Activated gamma-delta T cell (primary cell): Measurements from ENCODE around the gene SPTLC2.

Experiments
- DNase-seq: peaks from one replicate; lab custom pipeline; 2025; lab: John Stamatoyannopoulos, UW

The SPTLC2 gene

DNA sequence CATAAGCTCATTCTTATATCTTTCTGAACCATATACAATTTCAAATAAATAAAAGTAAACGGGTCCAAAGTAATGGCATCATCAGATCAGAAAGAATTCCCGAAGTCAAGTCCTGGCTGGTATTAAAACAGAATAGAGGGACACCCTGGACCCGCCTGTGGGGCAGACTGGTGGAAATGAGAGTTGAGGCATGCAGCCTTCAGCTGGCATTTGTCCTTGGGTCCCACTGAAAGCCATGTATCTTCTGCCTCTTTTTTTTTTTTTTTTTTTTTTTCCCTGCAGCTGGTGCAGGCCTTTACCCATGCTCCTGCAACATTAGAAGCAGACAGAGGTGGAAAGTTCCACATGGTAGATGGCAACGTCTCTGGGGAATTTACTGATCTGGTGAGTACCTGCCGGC, 148.6 kb downstream of the SPTLC2 start:
- DNase-seq, result no peak

DNA sequence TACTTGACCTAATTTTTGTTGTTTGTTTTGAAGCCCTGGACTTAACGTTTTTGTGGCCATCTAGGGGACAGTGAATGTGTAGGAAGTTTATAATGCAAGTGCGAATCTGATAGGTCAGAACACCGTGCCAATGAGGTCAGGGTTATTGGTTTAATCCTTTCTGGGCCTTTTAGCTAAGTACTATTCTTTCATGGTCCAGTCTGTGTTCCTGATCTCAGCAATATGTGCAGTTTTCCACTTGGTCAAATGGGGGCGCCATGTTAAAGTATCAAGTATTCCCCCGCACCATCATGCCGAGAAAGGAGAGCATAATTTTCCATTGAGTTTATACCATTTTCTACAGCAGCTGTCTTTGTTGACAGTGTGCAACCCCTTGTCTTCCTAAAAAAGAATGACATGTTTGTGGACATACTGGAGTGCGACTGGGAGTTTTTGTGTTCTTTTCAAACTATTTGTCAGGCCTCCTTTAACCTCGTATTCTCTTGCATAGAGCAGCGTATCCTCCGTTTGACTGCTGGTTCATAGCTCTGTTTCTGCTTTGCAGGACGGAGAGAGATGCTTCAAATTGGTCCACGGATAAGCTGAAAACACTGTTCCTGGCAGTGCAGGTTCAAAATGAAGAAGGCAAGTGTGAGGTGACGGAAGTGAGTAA, 157.2 kb downstream of the SPTLC2 start:
- DNase-seq, result no peak

DNA sequence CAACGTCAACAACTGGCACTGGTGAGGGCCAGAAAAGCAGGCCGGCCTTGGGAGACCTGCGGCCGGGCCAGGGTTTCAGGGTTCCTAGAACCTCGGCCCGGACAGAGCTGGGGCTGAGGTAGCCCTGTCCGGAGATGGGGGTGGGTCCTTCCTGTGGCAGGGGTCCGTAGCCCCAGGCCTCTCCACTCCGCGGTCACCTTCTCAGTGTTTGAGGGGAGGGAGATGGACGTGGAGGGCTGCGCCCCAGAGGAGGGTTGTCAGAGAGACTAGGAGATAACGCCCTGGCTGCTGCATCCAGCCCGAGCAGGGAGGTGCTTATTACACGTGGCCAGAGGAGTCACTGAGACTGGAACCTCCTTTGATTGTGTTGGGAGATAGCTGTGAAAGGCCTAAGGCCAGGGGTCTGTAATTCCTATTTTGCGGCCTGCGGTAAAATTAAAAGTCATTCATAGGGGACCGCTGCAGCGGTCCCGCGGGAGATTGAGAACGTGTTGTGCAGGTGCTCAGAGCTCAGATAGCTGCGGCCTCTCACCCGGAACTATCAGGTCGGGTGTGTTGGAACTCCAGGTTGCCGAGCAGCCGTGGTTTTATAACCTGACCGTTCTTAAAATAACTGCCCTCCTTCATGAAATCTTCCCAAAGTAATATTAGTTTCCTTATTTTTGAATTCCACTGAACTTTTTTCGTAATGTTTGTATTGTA, 158.0 kb downstream of the SPTLC2 start:
- no peak for DNase-seq

DNA sequence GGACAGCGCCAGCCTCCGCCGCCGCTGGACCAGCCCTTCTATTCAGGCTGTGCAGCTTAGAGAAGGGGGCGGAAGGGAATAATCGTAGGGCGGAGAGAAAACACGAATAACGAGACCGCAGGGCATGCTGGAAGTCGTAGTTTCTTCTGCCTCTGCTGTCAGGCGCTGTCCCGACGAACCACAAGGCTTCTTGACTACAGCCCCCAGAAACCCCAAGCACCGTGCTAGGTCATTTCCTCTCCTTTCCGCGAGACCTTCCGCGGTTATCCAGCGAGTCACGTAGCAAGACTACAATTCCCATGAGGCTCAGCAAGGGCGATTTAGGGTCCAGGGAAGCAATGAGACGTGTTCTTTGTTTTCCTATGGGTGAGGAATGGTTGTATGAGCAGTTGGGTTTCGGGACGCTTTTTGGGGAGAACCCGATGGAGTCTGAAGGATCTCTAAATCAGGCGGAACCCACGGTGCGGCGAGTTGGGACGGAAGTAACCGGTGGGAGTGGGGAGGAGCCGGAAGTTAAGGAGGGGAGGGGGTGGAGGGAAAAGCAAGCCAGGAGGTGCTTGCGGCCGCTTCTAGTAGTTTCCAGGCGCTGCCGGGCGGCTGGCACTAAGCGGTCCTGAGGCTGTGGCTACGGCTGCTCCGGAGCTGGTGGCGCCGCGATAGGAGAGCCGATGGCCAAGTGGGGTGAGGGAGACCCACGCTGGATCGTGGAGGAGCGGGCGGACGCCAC, 158.8 kb downstream of the SPTLC2 start, which contains the start of the genes AHSA1 and VIPAS39:
Gene AHSA1 (plus strand): TSS at position 572 of the 727 bp plus-strand sequence. CDS start 97 bp downstream, at position 669.
Gene VIPAS39 (minus strand): TSS at position 80 of the 727 bp plus-strand sequence. CDS start 3,499 bp downstream, outside the sequence.
- DNase-seq, result peak; percentile 57

DNA sequence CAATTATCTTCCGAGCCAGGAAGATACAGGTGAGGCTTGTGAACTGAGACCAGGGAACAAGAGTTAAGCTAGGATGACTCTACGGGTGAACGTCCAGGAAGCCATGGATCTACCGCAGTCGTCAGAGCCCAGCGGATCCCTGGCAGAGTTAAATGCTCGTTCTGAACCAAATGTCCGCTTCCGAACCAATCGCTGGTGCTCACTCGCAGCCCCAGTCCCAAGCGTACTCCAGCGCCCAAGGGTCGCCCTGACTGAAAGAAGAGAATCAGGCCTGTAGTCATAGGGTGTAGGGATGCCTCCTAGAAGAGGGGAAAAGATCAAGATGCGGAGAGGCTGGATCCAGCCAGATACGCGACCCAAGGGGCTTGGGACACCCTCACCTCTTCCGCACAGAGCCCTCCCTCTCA, 159.3 kb downstream of the SPTLC2 start:
- DNase-seq, result no peak
